NT2/D1 (cell line): ENCODE measurements around the gene MAGI3.
"Not testable (repeated sequence)": the region's sequence is repeated elsewhere in the genome, so short reads cannot be mapped to it uniquely, and the experiment has no call there.

Experiments used
- DNase-seq: peaks from one replicate; pipeline ENCODE4 v3.0.0-alpha.2; 2011; ENCODE audit warnings: low read depth, low spot score
- H3K27me3 ChIP-seq: 2 replicates; pipeline ENCODE4 v1.6.0; 2011; ENCODE audit warnings: mild to moderate bottlenecking; ENCODE audit not compliant: insufficient read length, insufficient read depth
- H3K36me3 ChIP-seq: 2 replicates; pipeline ENCODE4 v1.6.1; 2011; ENCODE audit warnings: mild to moderate bottlenecking, low read length, mixed read lengths; ENCODE audit not compliant: insufficient read depth, insufficient read length
- H3K4me1 ChIP-seq: 2 replicates; pipeline ENCODE4 v1.5.1; 2011; ENCODE audit not compliant: insufficient read depth, insufficient read length
- H3K4me3 ChIP-seq: 2 replicates; pipeline ENCODE4 v1.5.1; 2011; ENCODE audit warnings: low read depth; ENCODE audit not compliant: insufficient read length
- H3K9ac ChIP-seq: 2 replicates; pipeline ENCODE4 v1.6.0; 2011; ENCODE audit warnings: low read depth; ENCODE audit not compliant: insufficient read length
- H3K9me3 ChIP-seq: 2 replicates; pipeline ENCODE4 v1.5.1; 2011; ENCODE audit warnings: mild to moderate bottlenecking, low read length; ENCODE audit not compliant: insufficient read depth
- SUZ12 ChIP-seq: IDR thresholded peaks from 2 replicates; pipeline ENCODE4 v1.6.1; 2011; ENCODE audit not compliant: insufficient read length, insufficient read depth; ENCODE audit errors: extremely low read depth
- YY1 ChIP-seq: IDR thresholded peaks from 2 replicates; pipeline ENCODE4 v1.6.1; 2011; ENCODE audit not compliant: insufficient read length, insufficient read depth
- ZNF274 ChIP-seq: IDR thresholded peaks from 2 replicates; pipeline ENCODE4 v1.6.1; 2011; ENCODE audit warnings: mild to moderate bottlenecking, low read depth, low read length

The MAGI3 gene

DNA sequence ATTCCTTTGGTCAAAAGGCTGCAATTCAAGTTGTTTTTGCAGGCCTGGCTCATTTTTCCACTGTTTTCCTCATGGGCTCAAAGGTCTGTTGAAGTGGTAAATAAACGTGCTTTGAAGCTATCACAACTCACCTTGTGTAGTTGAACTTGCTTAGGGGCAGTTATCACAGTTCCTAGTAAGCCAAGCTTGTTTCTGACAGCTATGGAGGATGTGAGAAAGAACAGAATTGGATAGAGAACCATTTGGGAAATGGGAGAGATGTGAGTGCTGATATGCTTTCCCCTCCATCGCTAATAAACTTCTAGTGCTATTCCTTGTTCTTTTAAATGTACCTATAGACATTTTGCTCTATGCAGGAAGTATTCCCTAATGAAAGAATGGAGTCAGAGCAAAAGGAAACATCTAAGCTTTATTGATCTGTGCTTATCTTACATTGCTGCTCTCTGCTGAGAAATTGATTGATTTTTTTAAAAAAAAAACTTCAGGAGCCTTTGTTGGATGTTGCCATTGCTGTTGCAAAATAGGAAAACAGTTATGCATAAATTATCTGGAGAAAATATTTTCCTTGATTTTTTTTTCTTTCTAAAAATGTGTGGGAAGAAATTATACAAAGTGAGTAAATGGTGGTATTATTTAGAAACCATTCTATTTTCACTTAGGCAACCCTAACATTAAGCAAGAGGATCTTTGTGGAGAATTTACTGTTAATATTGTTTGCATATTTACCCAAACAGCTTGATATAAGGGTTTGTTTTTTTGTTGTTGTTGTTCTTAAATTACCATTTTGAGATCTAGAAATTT, 118.2 kb downstream of the MAGI3 start:
- H3K27me3 ChIP-seq: no peaks in the 10 kb centered on the region
- H3K9ac ChIP-seq: no peak overlapping the region
- peaks cover 21% of the 10 kb centered on the region for H3K9me3 ChIP-seq
- no peaks in the 10 kb centered on the region for H3K36me3 ChIP-seq
- TF ChIP-seq YY1 (no peak), ZNF274 (no peak)
- no peaks in the 10 kb centered on the region for H3K4me1 ChIP-seq
- no peak overlapping the region for H3K4me3 ChIP-seq
- no peak for DNase-seq

DNA sequence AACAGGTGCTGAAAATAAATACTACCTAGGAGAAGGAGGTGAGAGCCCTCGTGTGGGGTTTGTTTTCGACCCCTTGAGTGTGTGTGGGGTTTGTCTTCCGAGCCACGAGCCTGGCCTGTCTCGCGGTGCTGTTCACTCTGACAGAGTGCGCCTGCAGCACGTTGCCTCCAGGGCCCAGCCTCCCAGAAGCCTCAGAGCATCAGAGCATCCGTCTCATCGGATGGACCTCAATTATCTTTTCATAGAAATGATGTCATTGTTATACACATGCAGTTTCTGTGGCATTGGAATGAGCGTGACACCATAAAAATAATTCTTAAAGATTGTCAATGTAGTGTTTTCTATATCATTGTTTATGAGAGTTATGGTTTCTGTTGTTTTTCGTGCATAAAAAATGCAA, 119.5 kb downstream of the MAGI3 start:
- peaks cover 21% of the 10 kb centered on the region for H3K9me3 ChIP-seq
- not testable (repeated sequence) for H3K4me1 ChIP-seq, H3K4me3 ChIP-seq, H3K27me3 ChIP-seq, H3K9ac ChIP-seq, DNase-seq, H3K36me3 ChIP-seq

GRCh38 chr1:113511269-113511668, 121.0 kb downstream of the MAGI3 start:
- DNase-seq: no peak
- H3K9me3 ChIP-seq: peaks cover 21% of the 10 kb centered on the region
- TF ChIP-seq YY1 (no peak), ZNF274 (no peak), SUZ12 (no peak)
- no peaks in the 10 kb centered on the region for H3K36me3 ChIP-seq
- H3K9ac ChIP-seq: no peak overlapping the region
- H3K4me3 ChIP-seq: no peak overlapping the region
- H3K27me3 ChIP-seq: no peaks in the 10 kb centered on the region
- no peaks in the 10 kb centered on the region for H3K4me1 ChIP-seq

GRCh38 chr1:113515498-113515897, 125.2 kb downstream of the MAGI3 start:
- H3K4me3 ChIP-seq: no peak overlapping the region
- H3K4me1 ChIP-seq: no peaks in the 10 kb centered on the region
- H3K9me3 ChIP-seq: peaks cover 18% of the 10 kb centered on the region
- H3K9ac ChIP-seq: no peak overlapping the region
- TF ChIP-seq SUZ12 (no peak), YY1 (no peak), ZNF274 (no peak)
- H3K27me3 ChIP-seq: no peaks in the 10 kb centered on the region
- H3K36me3 ChIP-seq: no peaks in the 10 kb centered on the region
- DNase-seq: no peak

GRCh38 chr1:113517346-113517745, 127.0 kb downstream of the MAGI3 start:
- Histone ChIP-seq H3K9ac (no peak overlapping the region), H3K9me3 (peaks cover 5% of the 10 kb centered on the region; the same call in 1 of the 2 replicates), H3K27me3 (no peaks in the 10 kb centered on the region), H3K36me3 (no peaks in the 10 kb centered on the region), H3K4me3 (no peak overlapping the region), H3K4me1 (no peaks in the 10 kb centered on the region)
- DNase-seq: no peak
- no peak for TF ChIP-seq SUZ12

DNA sequence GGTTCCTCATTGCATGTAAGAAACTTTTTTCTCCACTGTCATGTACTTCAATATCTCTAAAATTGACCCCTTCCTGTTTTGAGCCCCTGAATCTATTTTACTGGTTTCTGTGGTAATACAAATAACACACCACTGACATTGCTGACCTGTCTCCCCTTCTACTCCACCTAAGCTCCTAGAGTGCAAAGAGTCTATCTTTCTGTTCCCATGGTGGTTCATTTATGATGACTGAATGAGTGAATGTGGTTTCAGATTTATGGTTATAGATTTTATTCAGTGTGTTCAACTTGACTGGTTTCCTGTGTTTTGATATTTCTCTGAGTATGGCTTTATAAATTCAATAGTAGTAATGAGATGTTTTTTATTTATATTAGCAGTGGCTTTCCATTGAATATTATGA, 127.7 kb downstream of the MAGI3 start:
- Histone ChIP-seq H3K9ac (no peak overlapping the region), H3K36me3 (no peaks in the 10 kb centered on the region), H3K4me3 (no peak overlapping the region), H3K9me3 (peaks cover 11% of the 10 kb centered on the region; the same call in 1 of the 2 replicates), H3K27me3 (no peaks in the 10 kb centered on the region), H3K4me1 (no peaks in the 10 kb centered on the region)
- TF ChIP-seq SUZ12 (no peak), YY1 (no peak), ZNF274 (no peak)
- no peak for DNase-seq

- no peak for TF ChIP-seq YY1
- TF ChIP-seq ZNF274: no peak
- no peak for TF ChIP-seq SUZ12
- DNase-seq: no peak
- Histone ChIP-seq H3K36me3 (no peaks in the 10 kb centered on the region), H3K27me3 (no peaks in the 10 kb centered on the region), H3K9me3 (peaks cover 26% of the 10 kb centered on the region; the same call in 1 of the 2 replicates), H3K4me1 (no peaks in the 10 kb centered on the region), H3K9ac (no peak overlapping the region), H3K4me3 (no peak overlapping the region)
Measured at GRCh38 chr1:113519556-113519955, 129.2 kb downstream of the MAGI3 start.
